MM.1S (cell line): ENCODE data around the gene NDUFB5.

Experiments used
- CTCF ChIP-seq: fragments of 300-600 bp; sonication (generic); IDR thresholded peaks from 2 replicates; pipeline ENCODE4 v1.5.1; 2016; ENCODE audit warnings: antibody characterized with exemption, low read length, mixed read lengths
- EZH2 ChIP-seq: fragments of 300-600 bp; sonication (generic); optimal IDR thresholded peaks from 2 replicates; pipeline ENCODE3; 2017; ENCODE audit warnings: low read depth, mild to moderate bottlenecking, antibody characterized with exemption, low read length, mixed read lengths
- EZH2phosphoT487 ChIP-seq: fragments of 300-600 bp; sonication (generic); IDR thresholded peaks from 2 replicates; pipeline ENCODE4 v1.6.1; 2018; ENCODE audit warnings: antibody characterized with exemption, low read length

GRCh38 chr3:179608931-179609720 is 4.5 kb downstream of the NDUFB5 start:
- TF ChIP-seq CTCF = no peak
- no peak for TF ChIP-seq EZH2
- TF ChIP-seq EZH2phosphoT487 = no peak
